OCI-LY3 (cell line): ENCODE data around the gene NAV2.

Experiments
- H2AFZ ChIP-seq: fragments of 200-600, 300-600 bp; shearing (Covaris generic); 2 replicates; pipeline ENCODE4 v1.6.0; 2014; ENCODE audit warnings: antibody characterized with exemption, low read depth, low read length
- H3K27ac ChIP-seq: fragments of 200-600, 300-600 bp; sonication (generic); 2 replicates; pipeline ENCODE4 v1.5.1; 2014; ENCODE audit warnings: mild to moderate bottlenecking, low read length, moderate library complexity, mixed read lengths
- H3K27me3 ChIP-seq: fragments of 200-600, 300-600 bp; sonication (generic); 2 replicates; pipeline ENCODE4 v1.6.1; 2014; ENCODE audit warnings: low read depth, low read length, mixed read lengths
- H3K36me3 ChIP-seq: fragments of 200-600, 300-600 bp; sonication (generic); replicated peaks from 2 replicates; pipeline ENCODE3; 2014; ENCODE audit warnings: low read depth, low read length, mixed read lengths
- H3K4me1 ChIP-seq: fragments of 300-600, 200-600 bp; sonication (generic); 2 replicates; pipeline ENCODE4 v1.6.1; 2014; ENCODE audit warnings: low read length, mixed read lengths
- H3K4me2 ChIP-seq: fragments of 200-600, 300-600 bp; sonication (generic); 2 replicates; pipeline ENCODE4 v1.6.1; 2014; ENCODE audit warnings: low read length, mixed read lengths
- H3K4me3 ChIP-seq: fragments of 300-600, 200-600 bp; sonication (generic); 2 replicates; pipeline ENCODE4 v1.5.1; 2014; ENCODE audit warnings: antibody characterized with exemption, mild to moderate bottlenecking, low read length, moderate library complexity
- H3K79me2 ChIP-seq: fragments of 300-600, 200-600 bp; shearing (Covaris generic); 2 replicates; pipeline ENCODE4 v1.6.1; 2014; ENCODE audit warnings: mild to moderate bottlenecking, low read length, mixed read lengths
- H3K9ac ChIP-seq: fragments of 300-600, 200-600 bp; shearing (Covaris generic); 2 replicates; pipeline ENCODE4 v1.6.0; 2014; ENCODE audit warnings: mild to moderate bottlenecking, low read length, moderate library complexity
- H3K9me3 ChIP-seq: fragments of 200-600, 300-600 bp; shearing (Covaris generic); 2 replicates; pipeline ENCODE4 v1.6.1; 2014; ENCODE audit warnings: low read length, mixed read lengths; ENCODE audit not compliant: insufficient read depth
- H4K20me1 ChIP-seq: fragments of 200-600, 300-600 bp; sonication (generic); 2 replicates; pipeline ENCODE4 v1.6.1; 2016; ENCODE audit warnings: low read length, mixed read lengths; ENCODE audit not compliant: insufficient read depth
- CTCF ChIP-seq: fragments of 200-600, 300-600 bp; sonication (generic); IDR thresholded peaks from 2 replicates; pipeline ENCODE4 v1.5.1; 2014; ENCODE audit warnings: antibody characterized with exemption, low read length, low read depth
- EZH2phosphoT487 ChIP-seq: fragments of 200-600 bp; shearing (Covaris generic); IDR thresholded peaks from 2 replicates; pipeline ENCODE4 v1.6.1; 2018; ENCODE audit warnings: antibody characterized with exemption, mixed run types, low read depth

The NAV2 gene

GRCh38 chr11:20118209-20118608, 405.6 kb downstream of the NAV2 start:
- H3K36me3 ChIP-seq: no peaks in the 10 kb centered on the region

GRCh38 chr11:20119315-20119714, 406.7 kb downstream of the NAV2 start:
- peaks cover 31% of the 10 kb centered on the region for H3K27me3 ChIP-seq
- H4K20me1 ChIP-seq: no peaks in the 10 kb centered on the region
- no peak overlapping the region for H2AFZ ChIP-seq
- no peaks in the 10 kb centered on the region for H3K79me2 ChIP-seq
- H3K9me3 ChIP-seq: no peaks in the 10 kb centered on the region
- TF ChIP-seq EZH2phosphoT487: no peak
- no peak for TF ChIP-seq CTCF
- H3K36me3 ChIP-seq: no peaks in the 10 kb centered on the region
- no peak overlapping the region for H3K27ac ChIP-seq
- no peak overlapping the region for H3K9ac ChIP-seq
- no peak overlapping the region for H3K4me3 ChIP-seq
- no peaks in the 10 kb centered on the region for H3K4me1 ChIP-seq
- no peak overlapping the region for H3K4me2 ChIP-seq

More at GRCh38 chr11:20118209-20118608, 405.6 kb downstream of the NAV2 start:
- Histone ChIP-seq H3K4me3 (no peak overlapping the region), H4K20me1 (no peaks in the 10 kb centered on the region), H2AFZ (no peak overlapping the region), H3K4me1 (peaks cover 4% of the 10 kb centered on the region), H3K4me2 (no peak overlapping the region), H3K27me3 (peaks cover 32% of the 10 kb centered on the region), H3K27ac (no peak overlapping the region), H3K9me3 (no peaks in the 10 kb centered on the region), H3K79me2 (no peaks in the 10 kb centered on the region), H3K9ac (no peak overlapping the region)
- TF ChIP-seq CTCF (no peak), EZH2phosphoT487 (no peak)

- H3K27ac ChIP-seq: no peak overlapping the region
- H4K20me1 ChIP-seq: no peaks in the 10 kb centered on the region
- peaks cover 29% of the 10 kb centered on the region for H3K27me3 ChIP-seq
- no peak overlapping the region for H3K9ac ChIP-seq
- H3K4me1 ChIP-seq: no peaks in the 10 kb centered on the region
- no peak overlapping the region for H2AFZ ChIP-seq
- no peaks in the 10 kb centered on the region for H3K36me3 ChIP-seq
- no peak overlapping the region for H3K4me2 ChIP-seq
- no peaks in the 10 kb centered on the region for H3K9me3 ChIP-seq
- TF ChIP-seq CTCF (no peak), EZH2phosphoT487 (no peak)
- H3K4me3 ChIP-seq: no peak overlapping the region
- no peaks in the 10 kb centered on the region for H3K79me2 ChIP-seq
Measured at GRCh38 chr11:20120134-20120925, 407.7 kb downstream of the NAV2 start.

GRCh38 chr11:20122131-20122530, 409.5 kb downstream of the NAV2 start:
- Histone ChIP-seq H3K4me2 (no peak overlapping the region), H4K20me1 (no peaks in the 10 kb centered on the region), H3K4me1 (no peaks in the 10 kb centered on the region)

More at GRCh38 chr11:20122131-20122530, 409.5 kb downstream of the NAV2 start:
- Histone ChIP-seq H3K4me3 (no peak overlapping the region), H2AFZ (no peak overlapping the region), H3K27me3 (peaks cover 29% of the 10 kb centered on the region), H3K79me2 (no peaks in the 10 kb centered on the region), H3K36me3 (no peaks in the 10 kb centered on the region), H3K9ac (no peak overlapping the region), H3K9me3 (no peaks in the 10 kb centered on the region), H3K27ac (no peak overlapping the region)
- no peak for TF ChIP-seq EZH2phosphoT487
- TF ChIP-seq CTCF: no peak
